Measurements from ENCODE around the gene ITGB3.

ITGB3 gene

GRCh38 chr17:47231334-47231733 is 22.3 kb upstream of the ITGB3 start:
- H3F3A ChIP-seq (ENCODE audit: control insufficient read depth, insufficient read depth): peaks cover 4% of the 10 kb centered on the region; the same call in 1 of the 2 replicates
- H4K20me1 ChIP-seq (ENCODE audit: control insufficient read depth, insufficient read depth, low read depth, low read length): no peaks in the 10 kb centered on the region
- H3K27ac ChIP-seq (ENCODE audit: low read depth, low read length): no peak overlapping the region
- peaks cover 8% of the 10 kb centered on the region; the same call in 1 of the 2 replicates for H3K27me3 ChIP-seq (ENCODE audit: control insufficient read depth, low read length)
- H3K9me2 ChIP-seq (replicated peaks; ENCODE audit: control insufficient read depth, low read length): no peaks in the 10 kb centered on the region
- H3K4me3 ChIP-seq (ENCODE audit: low read length): peak overlapping the region; percentile 54; the same call in 1 of the 2 replicates
- TF ChIP-seq EZH2phosphoT487 (IDR thresholded peaks at IDR 0.05; ENCODE audit: borderline replicate concordance, low read length) (no peak), CTCF (IDR thresholded peaks at IDR 0.05; ENCODE audit: low read depth, low read length, poor library complexity, severe bottlenecking) (no peak)
- H3K9me3 ChIP-seq (ENCODE audit: control insufficient read depth, insufficient read depth, low read length): peaks cover 3% of the 10 kb centered on the region; the same call in 1 of the 2 replicates
- H3K36me3 ChIP-seq (ENCODE audit: control insufficient read depth, low read length): no peaks in the 10 kb centered on the region
- peak overlapping the region; percentile 67 for H3K4me2 ChIP-seq (ENCODE audit: low read length)
- H3K79me2 ChIP-seq (ENCODE audit: control insufficient read depth, low read length): no peaks in the 10 kb centered on the region
- H3K4me1 ChIP-seq (ENCODE audit: control insufficient read depth, low read length): peaks cover 25% of the 10 kb centered on the region

- Histone ChIP-seq H3K4me3 (ENCODE audit: low read length) (no peak overlapping the region), H3K27ac (ENCODE audit: low read depth, low read length) (no peak overlapping the region), H3K36me3 (ENCODE audit: control insufficient read depth, low read length) (no peaks in the 10 kb centered on the region), H4K20me1 (ENCODE audit: control insufficient read depth, insufficient read depth, low read depth, low read length) (no peaks in the 10 kb centered on the region), H3F3A (ENCODE audit: control insufficient read depth, insufficient read depth) (peaks cover 4% of the 10 kb centered on the region; the same call in 1 of the 2 replicates), H3K9me2 (replicated peaks; ENCODE audit: control insufficient read depth, low read length) (no peaks in the 10 kb centered on the region), H3K9me3 (ENCODE audit: control insufficient read depth, insufficient read depth, low read length) (peaks cover 8% of the 10 kb centered on the region), H3K27me3 (ENCODE audit: control insufficient read depth, low read length) (peaks cover 8% of the 10 kb centered on the region; the same call in 1 of the 2 replicates), H3K79me2 (ENCODE audit: control insufficient read depth, low read length) (no peaks in the 10 kb centered on the region), H3K4me1 (ENCODE audit: control insufficient read depth, low read length) (peaks cover 25% of the 10 kb centered on the region), H3K4me2 (ENCODE audit: low read length) (no peak overlapping the region)
- no peak for TF ChIP-seq EZH2phosphoT487 (IDR thresholded peaks at IDR 0.05; ENCODE audit: borderline replicate concordance, low read length)
- no peak for TF ChIP-seq CTCF (IDR thresholded peaks at IDR 0.05; ENCODE audit: low read depth, low read length, poor library complexity, severe bottlenecking)
These were observed 21.8 kb upstream of the ITGB3 start for GRCh38 chr17:47231866-47232265.

GRCh38 chr17:47232465-47232864 is 21.2 kb upstream of the ITGB3 start:
- no peak overlapping the region for H3K4me2 ChIP-seq (ENCODE audit: low read length)
- H3K9me3 ChIP-seq (ENCODE audit: control insufficient read depth, insufficient read depth, low read length): peaks cover 14% of the 10 kb centered on the region
- H3K4me1 ChIP-seq (ENCODE audit: control insufficient read depth, low read length): peaks cover 25% of the 10 kb centered on the region
- H3K27ac ChIP-seq (ENCODE audit: low read depth, low read length): no peak overlapping the region
- peaks cover 4% of the 10 kb centered on the region; the same call in 1 of the 2 replicates for H3F3A ChIP-seq (ENCODE audit: control insufficient read depth, insufficient read depth)
- no peaks in the 10 kb centered on the region for H3K9me2 ChIP-seq (replicated peaks; ENCODE audit: control insufficient read depth, low read length)
- H3K36me3 ChIP-seq (ENCODE audit: control insufficient read depth, low read length): no peaks in the 10 kb centered on the region
- TF ChIP-seq CTCF (IDR thresholded peaks at IDR 0.05; ENCODE audit: low read depth, low read length, poor library complexity, severe bottlenecking): no peak
- TF ChIP-seq EZH2phosphoT487 (IDR thresholded peaks at IDR 0.05; ENCODE audit: borderline replicate concordance, low read length): no peak
- no peak overlapping the region for H3K4me3 ChIP-seq (ENCODE audit: low read length)
- H3K79me2 ChIP-seq (ENCODE audit: control insufficient read depth, low read length): no peaks in the 10 kb centered on the region
- H3K27me3 ChIP-seq (ENCODE audit: control insufficient read depth, low read length): peaks cover 8% of the 10 kb centered on the region; the same call in 1 of the 2 replicates
- H4K20me1 ChIP-seq (ENCODE audit: control insufficient read depth, insufficient read depth, low read depth, low read length): no peaks in the 10 kb centered on the region

All from DOHH2 (cell line).